Stimulated activated CD8-positive, alpha-beta memory T cell treated with anti-CD3 and anti-CD28 coated beads, Interleukin-15, amount 100 ng/mL, for 4 hours (primary cell): Measurements from ENCODE around the gene PTF1A.

Source experiments
- DNase-seq, 2 donors: peaks; one replicate each; pipeline ENCODE4 v3.0.0-alpha.2; 2020; ENCODE audit warnings: low read depth in 2 of 2

The PTF1A gene

GRCh38 chr10:23191764-23192711, at the start of gene PTF1A:
PTF1A (plus strand) TSS chr10:23192312; CDS start chr10:23192531, 219 bp downstream.
- DNase-seq, result no peak

DNA sequence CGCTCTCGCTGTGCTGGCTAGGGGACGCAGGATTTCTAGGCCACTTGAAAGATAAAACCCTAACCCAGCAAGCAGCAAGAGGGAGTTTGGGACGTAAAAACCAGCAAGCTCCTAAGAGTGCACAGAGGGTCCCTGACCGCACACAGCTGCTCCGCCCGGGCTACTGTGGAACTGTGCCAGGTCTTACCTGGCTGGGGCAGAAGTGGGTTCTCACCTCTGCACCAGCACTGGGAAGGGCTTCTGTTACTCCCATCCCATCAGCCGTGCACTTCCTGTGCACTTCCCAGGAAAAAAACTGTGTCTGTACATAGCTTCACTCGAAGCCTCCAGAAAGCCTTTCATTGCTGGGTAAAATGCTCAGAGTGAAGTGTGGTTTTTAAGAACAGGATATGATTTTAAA, 45.9 kb upstream of the PTF1A start:
- DNase-seq, result no peak

- DNase-seq, result no peak
Measured at GRCh38 chr10:23147035-23147434, 45.1 kb upstream of the PTF1A start.

DNA sequence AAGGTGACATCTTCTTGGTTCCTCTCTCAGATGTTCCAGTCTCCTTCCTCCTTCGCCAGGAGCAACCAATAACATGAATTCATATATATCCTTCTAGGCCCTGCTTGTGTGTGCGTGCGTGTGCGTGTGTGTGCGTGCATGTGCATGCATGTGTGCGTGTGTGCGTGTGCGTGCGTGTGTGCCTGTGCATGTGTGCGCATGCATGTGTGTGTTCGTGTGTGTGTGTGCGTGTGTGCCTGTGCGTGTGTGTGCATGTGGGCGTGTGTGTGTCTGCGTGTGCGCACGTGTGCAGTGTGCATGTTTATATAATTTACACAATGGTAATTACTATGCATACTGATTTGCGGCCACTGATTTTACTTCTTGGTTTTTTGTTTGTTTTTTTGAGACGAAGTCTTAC, 43.9 kb upstream of the PTF1A start:
- no peak for DNase-seq

GRCh38 chr10:23150091-23150490, 42.0 kb upstream of the PTF1A start:
- no peak for DNase-seq

GRCh38 chr10:23150610-23151009, 41.5 kb upstream of the PTF1A start:
- no peak for DNase-seq

GRCh38 chr10:23151071-23151470, 41.0 kb upstream of the PTF1A start:
- DNase-seq, result no peak

GRCh38 chr10:23155169-23155568, 36.9 kb upstream of the PTF1A start:
- DNase-seq, result no peak

DNA sequence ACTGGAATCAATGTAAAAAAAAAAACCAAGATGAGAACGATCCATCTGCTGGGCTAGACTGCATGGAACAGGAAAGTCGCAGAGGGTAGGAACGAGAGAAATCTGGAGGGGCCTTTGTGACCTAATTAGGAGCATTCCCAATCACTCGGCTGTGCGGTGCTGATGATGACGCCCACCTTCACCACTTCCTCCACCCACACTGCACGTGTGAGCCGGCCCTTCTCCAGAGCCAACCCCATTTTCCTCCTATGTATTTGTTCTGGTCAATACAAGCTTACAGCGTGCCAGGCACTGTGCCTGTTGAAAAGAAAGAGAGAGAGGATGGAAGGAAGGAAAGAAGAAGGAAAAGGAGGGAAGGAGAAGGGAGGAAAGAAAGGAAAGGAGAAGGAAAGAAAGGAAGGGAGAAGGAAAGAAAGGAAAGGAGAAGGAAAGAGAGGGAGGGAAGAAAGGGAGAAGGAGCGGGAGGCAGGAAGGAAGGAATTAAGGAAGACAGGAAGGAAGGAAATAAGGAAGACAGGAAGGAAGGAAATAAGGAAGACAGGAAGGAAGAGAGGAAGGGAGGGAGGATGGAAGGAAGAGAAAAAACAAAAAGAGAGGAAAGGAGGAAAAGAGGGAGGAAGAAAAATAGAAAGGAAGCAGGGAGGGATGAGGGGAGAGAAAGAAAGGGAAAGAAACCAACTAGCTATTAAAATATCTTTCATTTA, 35.5 kb upstream of the PTF1A start:
- no peak for DNase-seq

DNA sequence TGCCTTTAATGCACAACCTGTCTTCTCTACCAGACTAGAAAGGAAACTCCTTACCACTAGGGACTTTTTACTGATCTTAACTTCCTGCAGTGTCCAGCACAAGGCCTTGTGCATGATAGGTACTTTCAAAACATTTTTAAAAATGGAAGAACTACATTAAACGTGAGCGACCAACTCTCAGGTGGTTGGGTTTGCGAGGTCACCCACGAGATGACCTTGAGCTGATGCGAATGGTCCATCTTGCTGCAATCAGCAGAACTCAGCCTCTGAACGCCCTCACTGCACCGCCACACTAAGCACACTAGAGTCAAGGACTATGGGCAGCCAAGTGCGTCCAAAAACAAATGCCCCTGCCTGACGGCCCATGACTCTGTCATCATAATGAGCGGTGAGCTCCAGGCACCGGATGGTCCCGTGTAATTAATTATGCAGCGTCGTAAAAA, 34.9 kb upstream of the PTF1A start:
- no peak for DNase-seq

DNA sequence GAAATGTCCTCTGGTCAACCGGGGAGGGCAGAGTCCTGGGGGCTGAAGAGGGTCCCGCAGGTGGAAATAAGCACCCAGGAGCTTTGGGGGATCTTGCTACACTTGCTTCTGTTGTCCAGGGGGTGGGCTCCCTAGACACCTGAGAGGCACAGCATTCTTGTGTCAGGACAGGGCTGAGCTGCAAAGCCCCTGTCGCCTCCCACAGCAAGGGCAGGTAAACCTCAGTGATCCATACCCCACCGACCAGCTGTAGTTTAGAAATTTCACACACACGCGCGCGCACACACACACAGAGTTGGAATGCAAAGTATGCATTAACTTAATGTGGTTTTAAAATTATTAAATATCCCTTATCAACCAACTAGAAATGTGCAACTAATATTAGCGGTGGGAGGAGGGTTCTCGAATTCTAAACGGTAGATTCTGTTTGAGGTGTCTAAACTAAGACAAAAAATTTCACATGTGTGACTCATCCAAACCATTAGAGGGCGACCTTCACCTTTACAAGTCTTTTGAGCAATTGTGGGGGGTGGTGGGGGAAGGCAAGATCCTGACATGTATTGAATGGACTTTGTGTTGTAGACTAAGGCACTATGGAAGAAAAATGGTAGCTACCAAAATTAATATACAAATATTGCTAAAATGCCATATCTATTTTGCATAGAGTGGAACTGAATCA, 34.3 kb upstream of the PTF1A start:
- no peak for DNase-seq

DNA sequence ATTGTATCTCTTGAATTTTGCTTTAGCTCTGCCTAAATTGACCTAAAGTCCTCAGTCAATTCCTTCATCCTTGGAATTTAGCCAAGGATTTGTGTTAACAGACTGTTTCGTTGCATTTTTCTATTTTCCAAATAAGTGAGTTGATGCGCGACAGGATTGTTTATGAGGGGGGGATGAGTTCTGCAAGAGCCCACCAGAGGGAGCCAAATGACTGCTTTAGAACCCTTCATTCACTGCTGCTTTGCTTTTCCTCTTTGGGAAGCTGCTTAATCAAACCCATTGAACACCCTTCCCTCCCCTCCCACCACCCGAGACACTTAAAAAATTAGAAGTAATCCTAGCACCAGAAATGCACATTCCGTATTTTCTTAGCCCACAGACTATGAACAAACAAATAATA, 33.7 kb upstream of the PTF1A start:
- DNase-seq, result no peak

- no peak for DNase-seq
Measured at GRCh38 chr10:23171232-23171876, 20.8 kb upstream of the PTF1A start.

GRCh38 chr10:23172429-23173213, 19.5 kb upstream of the PTF1A start:
- DNase-seq, result no peak

- no peak for DNase-seq
Measured at GRCh38 chr10:23173214-23174073, 18.7 kb upstream of the PTF1A start.

GRCh38 chr10:23174074-23174976, 17.8 kb upstream of the PTF1A start:
- DNase-seq, result no peak

DNA sequence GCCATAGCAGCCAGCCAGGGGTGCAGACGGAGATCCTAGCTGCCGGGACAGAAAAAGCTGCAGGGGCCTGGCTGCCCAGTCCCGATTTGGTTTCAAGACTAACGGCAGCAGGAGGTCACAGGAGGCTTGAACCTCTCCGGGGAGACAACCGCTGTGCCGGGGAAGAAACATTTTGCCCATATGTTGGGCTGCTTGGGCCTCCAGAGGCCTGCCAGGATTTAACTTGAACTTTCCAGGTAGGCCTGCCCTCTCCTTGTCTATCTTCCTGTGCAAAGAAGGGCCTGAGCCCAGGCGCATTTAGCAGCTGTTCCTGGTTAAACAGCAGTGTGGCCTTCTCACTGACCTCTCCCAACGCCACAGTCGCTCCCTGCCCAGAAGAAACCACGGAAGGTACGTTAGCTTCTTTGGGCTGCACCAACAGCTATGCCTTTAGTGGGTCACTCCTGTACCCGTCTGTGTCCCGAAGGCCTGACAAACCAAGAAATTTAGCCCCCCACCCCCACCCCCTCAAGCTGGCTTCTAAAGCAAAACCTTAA, 17.1 kb upstream of the PTF1A start:
- no peak for DNase-seq

- no peak for DNase-seq
Measured at GRCh38 chr10:23186178-23186577, 5.9 kb upstream of the PTF1A start.

DNA sequence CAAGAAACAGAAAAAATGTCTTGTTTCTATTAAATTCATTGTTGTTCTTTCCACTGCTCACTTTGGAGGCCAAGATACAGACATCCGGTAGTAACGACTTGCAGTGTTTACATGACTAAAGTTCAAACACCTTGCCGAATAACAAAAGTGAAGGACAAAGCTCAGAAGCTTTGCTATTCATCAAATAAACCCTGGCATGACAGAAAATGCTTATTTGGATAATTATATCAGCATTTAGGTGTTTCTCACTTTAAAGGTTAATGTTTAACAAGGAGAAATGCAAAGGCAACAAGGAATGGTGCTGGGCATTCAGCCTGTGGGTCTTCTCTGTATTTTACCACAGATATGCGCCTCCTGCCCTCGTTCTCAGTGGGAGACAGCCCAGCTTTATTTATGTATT, 5.4 kb upstream of the PTF1A start:
- DNase-seq, result no peak
